Sigmoid colon (tissue), 4 donors: ENCODE data around the gene TRIM61.
"Not testable (repeated sequence)": the region's sequence is repeated elsewhere in the genome, so short reads cannot be mapped to it uniquely, and the experiment has no call there.

Experiments
- EP300 ChIP-seq, 4 donors: sonication (generic); formaldehyde crosslinking; IDR thresholded peaks; one replicate each; pipeline ENCODE4 v1.6.1; 2017; ENCODE audit warnings: antibody characterized with exemption in 4 of 4
- POLR2AphosphoS5 ChIP-seq, 4 donors: sonication (generic); formaldehyde crosslinking; IDR thresholded peaks; one replicate each; pipeline ENCODE4 v1.6.1; 2017; ENCODE audit warnings: antibody characterized with exemption in 4 of 4
- TF ChIP-seq, protein P1 (sequence below), 4 experiments: fragments of 450-650 bp in 3 of 4; fragments of 200-600 bp in 1 of 4; IDR thresholded peaks; one replicate each; pipeline ENCODE4 v1.5.1; 2016 to 2019; ENCODE audit warnings: antibody characterized with exemption in 4 of 4, mild to moderate bottlenecking in 3 of 4, moderate library complexity in 2 of 4

DNA sequence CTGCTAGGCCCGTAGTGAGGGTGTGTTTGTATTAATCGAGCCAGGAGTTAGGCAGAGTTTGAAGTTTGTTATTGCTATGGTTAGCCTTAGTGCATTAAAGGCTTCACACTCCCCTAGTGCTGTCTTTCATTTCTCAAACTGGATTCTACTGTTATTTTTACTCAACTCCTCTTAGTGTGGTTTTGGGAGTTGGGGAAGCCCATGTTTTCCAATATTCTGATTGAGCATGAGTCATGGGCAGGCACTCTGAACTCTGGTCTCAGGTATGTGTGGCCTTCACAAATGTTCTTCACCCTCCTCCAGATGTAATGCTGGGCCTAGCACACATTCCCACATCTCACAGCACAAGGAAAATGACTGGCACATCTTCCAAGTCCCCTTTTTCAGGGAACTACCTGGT is 50.4 kb downstream of the TRIM61 start:
- TF ChIP-seq, protein P1, sequence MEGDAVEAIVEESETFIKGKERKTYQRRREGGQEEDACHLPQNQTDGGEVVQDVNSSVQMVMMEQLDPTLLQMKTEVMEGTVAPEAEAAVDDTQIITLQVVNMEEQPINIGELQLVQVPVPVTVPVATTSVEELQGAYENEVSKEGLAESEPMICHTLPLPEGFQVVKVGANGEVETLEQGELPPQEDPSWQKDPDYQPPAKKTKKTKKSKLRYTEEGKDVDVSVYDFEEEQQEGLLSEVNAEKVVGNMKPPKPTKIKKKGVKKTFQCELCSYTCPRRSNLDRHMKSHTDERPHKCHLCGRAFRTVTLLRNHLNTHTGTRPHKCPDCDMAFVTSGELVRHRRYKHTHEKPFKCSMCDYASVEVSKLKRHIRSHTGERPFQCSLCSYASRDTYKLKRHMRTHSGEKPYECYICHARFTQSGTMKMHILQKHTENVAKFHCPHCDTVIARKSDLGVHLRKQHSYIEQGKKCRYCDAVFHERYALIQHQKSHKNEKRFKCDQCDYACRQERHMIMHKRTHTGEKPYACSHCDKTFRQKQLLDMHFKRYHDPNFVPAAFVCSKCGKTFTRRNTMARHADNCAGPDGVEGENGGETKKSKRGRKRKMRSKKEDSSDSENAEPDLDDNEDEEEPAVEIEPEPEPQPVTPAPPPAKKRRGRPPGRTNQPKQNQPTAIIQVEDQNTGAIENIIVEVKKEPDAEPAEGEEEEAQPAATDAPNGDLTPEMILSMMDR (IDR thresholded peaks at IDR 0.05) = not testable (repeated sequence)
- not testable (repeated sequence) for TF ChIP-seq EP300, POLR2AphosphoS5 (IDR thresholded peaks at IDR 0.05)
